Hypothalamus (tissue), 51 donors: ENCODE data around the gene NEK9.
A peak's percentile ranks its signal among the peaks of the same experiment; 100 is the strongest.

Experiments used
- DNase-seq, 51 donors: peaks; one replicate each; lab custom pipeline; 2025; lab: John Stamatoyannopoulos, UW

The NEK9 gene

DNA sequence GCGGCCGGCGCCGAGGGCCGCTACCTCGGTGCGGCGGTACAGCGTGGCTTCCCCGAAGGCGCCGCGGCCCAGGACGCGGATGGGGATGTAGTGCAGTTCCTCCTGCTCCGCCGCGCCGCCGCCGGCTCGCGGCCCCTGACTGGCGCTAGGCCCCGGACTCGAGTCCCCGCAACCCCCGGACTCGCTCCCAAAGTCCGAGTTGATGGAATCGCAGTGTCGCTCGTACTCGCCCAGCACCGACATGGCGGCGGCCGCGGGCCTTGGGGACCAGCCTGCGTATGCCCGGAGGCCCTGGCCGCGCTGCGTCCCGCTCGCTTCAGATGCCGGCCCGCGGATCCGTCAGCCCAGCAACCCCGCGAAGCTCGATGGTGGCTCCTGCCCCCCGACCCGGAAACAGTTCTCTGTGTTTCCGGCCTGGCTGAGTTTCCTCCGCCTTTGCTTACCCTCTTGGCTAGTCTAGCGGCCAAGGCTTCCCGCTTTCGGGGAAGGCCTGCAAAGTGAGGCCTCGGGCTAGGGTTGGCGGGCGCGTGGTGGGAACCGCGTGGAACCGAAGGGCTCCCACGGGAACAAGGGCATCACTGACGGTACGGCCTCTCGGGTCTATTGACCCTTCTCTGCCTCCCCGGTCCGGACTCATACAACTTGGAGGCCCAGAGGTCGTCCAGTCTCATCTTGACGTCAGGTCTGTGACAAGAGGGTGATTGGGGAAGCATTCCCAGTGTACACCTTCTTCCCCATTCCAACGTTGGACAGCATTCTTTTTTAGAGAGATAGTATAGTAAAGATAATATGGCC, at the start of gene NEK9:
TSS of gene NEK9 (minus strand) at position 370 of the 795 bp plus-strand sequence. CDS start at position 243, 127 bp downstream.
- peak; percentile 48 to 93 (median 84) for DNase-seq

DNA sequence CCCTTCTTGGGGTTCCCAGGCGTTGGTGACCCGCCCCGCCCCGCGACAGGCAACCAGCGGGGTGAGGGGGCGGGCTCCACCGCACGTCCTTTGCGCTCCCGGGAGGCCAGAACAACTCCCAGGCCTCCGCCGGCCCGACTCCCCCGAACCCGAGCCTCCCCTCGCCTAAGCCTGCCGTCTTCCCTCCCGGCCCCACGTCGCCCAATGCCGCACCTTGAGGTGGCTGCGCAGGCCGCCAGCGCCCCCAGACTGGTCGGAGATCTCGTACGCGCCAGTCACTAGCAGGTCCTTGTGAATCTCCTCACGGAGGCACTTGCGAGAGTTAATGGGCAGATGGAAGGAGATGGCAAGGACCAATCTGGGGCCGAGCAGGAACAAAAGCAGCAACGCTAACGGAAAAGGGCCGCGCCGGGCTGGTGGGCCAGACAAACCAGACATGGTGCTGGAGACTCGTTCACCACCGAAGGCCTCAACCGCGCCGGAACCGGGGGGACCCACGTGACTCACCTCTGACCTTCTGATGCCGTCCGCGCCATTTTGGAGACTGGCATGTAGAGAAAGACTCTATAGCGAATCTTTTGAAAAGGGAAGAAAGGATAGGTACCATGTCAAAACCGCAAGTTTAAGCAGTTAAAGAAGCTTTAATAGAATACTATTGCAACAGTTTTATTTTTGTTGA, 49.4 kb upstream of the NEK9 start, which contains the start of gene TMED10:
TSS of gene TMED10 (minus strand) at position 471 of the 679 bp plus-strand sequence. CDS start at position 438, 33 bp downstream.
- DNase-seq = peak; percentile 60 to 99 (median 82)

DNA sequence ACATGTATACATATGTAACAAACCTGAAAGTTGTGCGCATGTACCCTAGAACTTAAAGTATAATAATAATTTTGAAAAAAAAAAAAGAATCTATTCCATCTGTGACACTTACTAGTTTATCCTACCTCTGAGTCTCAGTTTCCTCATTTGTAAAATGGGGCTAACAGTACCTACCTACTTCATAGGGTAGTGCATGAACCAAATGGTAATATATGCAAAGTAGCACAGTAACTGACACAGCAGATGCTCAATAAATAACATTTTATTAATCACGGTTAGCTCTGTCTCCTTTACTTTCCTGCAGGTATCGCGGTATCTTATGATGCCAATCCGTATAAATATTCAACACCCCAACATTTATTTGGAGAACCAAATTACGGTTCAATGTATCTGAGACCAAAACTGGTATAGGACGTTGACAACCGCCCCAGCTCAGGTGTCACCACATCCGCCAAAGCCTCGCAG, 48.9 kb upstream of the NEK9 start:
- DNase-seq = no peak

DNA sequence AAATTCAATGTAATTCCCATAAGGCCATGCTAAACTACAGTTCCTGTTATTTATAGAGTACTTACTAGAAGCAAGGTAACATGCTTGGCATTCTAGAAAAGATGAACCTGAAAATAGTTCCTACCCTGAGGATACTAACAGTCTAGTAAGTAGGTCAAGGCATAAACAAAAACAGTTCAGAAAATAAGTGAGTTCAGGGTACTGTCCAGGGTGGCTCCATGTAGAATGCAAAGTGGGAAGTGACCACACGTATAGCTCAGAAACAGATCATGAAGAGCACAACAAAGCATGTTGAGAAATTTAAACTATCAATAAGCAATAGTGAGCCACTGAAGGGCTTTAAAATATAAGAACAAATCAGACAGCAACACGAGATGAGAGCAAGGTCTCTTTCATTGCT, 47.2 kb upstream of the NEK9 start:
- DNase-seq = no peak

DNA sequence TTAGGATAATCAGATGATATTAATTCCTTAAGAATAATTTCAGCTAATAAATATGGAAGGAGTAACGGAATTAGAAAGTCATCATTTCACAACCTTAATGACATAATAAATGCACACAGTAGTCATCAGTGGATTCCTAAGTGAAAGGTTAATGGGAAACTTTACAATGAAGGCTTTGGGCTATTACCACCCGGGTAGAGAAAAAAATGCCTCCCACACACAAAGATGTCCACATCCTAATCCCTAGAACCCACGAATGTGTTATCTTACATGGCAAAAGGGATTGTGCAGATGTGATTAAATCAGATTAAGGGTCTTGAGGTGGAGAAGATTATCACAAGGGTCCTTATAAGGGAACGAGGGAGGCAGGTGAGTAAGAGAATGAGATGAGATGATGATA, 43.9 kb upstream of the NEK9 start:
- DNase-seq = no peak

DNA sequence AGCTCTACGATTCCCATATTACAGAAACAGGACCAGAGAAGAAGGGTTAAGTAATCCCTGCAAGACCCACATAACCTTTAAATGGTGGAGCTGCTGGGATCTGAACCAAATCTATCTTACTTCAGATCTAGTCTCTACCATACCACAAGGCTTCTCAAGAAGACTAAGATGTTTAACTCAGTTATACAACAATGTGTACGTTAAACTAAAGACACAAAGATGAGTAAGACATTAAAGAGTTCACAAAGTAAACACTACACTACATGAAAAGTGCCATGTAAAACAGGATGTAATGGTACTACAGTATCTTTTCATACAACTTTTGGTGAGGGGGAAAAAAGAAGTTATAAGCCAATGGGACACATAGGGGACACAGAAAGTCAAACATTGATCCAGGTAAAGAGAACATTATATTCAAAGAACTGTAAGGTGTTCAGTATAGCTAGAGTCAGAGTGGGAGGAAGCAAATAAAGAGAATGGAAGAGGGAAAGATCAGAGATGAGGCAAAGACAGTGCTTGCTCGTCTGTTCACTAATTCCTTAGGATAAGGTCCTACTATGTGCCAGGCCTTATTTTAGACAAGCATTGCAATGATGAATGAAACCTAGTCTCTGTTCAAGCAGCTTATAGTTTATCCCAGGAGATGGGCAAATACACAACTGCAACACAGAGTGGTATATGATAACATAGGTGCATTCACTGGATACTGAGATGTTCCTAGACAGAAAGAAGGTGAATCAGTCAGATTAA, 41.9 kb upstream of the NEK9 start:
- no peak for DNase-seq

DNA sequence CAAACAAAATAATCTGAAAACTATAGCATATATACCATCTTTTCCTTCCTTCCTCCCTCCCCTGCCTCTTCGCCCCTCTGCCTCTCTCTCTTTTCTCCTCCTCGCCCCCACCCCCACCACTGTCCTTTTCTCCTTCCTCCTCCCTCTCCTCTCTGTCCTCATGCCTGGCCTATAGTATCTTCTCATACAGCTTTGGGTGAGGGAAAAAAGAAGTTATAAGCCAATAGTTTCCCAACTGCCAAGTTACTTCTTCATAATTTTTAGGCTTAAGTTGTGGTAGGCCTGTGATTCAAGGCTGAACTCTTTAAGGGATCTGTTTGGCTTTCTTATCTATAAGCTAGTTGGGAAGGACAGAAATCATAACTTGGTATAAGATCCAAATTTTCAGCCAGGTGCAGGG, 40.5 kb upstream of the NEK9 start:
- DNase-seq = no peak

DNA sequence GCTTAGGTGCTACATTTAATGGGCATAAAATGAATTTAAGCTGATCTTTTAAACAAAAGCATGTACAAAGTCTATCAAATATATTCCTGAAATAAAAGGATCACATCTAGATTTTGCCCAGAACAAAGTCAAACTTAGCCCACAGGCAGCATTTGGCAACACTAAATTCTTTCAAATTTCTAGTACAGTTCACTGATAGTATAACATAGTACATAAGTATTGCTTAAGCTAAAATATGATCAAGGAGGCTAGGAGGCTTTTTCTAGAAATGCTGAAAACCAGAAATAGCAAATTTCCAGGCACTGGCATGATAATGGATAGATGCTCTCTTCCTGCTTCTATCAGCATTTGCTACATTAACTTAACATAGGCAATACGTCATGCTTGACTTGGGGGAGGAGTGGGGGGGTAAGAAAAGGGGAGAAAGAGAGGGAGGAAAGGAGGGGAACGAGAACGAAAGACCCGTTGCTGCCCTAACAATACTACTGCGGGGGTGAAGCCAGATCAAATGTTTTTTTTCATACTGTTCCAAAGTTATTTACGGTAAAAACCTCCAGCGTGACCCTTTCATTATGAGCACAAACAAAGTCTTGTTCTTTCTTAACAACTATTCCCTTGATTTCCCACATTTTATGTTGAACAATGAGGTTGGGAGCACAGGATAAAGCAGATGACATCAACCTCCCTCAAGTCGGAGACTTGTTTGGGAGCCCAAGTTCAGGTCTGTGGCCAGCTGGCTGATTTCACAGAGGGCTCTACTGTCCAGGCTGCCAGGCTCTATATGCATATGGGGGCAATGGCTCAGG, 38.9 kb upstream of the NEK9 start:
- DNase-seq = peak in 44 of 51 donors; percentile 9 to 89 (median 64)

DNA sequence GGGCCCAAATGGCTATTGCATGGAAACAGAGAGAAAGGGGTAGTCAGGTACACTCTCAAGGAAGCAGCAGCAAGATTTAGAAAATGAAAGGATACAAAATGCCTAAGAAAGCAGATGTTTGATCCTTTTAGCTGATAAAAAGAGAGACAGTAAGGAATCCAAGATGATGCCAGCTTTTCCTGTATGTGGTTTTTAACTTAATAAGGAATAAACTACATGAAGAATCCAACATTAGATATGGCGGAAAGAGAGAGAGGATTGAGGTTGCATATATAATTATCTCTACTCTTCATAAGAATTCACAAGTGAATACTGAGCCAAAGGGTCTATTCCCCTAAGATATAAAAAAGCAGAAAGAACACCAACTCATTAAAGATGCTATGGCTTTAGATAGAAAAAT, 38.0 kb upstream of the NEK9 start:
- DNase-seq = no peak

DNA sequence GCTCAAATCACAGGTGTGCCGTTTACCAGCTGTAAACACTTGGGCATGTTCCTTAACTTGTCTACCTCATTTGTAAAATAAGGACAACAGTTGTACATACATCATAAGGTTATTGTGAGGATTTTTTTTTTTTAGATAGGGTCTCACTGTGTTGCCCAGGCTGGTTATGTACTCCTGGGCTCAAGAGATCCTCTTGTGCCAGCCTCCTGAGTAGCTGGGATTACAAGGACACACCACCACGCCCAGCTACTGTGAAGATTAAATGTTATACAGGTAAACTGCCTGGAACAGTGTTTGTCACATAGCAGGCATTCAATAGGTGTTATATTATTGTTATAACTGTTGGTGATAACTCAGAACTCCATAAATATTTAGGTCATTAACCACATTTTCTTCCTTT, 36.8 kb upstream of the NEK9 start:
- no peak for DNase-seq

DNA sequence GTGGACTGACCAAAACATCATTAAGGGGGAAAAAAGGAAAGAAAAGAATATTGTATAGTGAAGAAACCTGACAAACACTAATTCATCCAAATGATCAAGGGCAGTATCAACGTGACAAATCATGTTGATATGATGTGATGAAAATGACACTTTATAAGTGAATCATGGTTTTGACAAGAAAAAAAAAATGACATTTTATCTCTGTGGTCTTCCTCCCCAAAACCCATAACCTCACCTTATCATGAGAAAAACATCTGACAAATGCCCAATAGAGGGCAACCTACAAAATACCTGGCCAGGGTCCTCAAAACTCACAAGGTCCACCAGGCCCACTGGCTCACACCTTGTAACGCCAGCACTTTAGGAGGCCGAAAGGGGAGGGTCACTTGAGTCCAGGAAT, 35.8 kb upstream of the NEK9 start:
- DNase-seq = no peak

DNA sequence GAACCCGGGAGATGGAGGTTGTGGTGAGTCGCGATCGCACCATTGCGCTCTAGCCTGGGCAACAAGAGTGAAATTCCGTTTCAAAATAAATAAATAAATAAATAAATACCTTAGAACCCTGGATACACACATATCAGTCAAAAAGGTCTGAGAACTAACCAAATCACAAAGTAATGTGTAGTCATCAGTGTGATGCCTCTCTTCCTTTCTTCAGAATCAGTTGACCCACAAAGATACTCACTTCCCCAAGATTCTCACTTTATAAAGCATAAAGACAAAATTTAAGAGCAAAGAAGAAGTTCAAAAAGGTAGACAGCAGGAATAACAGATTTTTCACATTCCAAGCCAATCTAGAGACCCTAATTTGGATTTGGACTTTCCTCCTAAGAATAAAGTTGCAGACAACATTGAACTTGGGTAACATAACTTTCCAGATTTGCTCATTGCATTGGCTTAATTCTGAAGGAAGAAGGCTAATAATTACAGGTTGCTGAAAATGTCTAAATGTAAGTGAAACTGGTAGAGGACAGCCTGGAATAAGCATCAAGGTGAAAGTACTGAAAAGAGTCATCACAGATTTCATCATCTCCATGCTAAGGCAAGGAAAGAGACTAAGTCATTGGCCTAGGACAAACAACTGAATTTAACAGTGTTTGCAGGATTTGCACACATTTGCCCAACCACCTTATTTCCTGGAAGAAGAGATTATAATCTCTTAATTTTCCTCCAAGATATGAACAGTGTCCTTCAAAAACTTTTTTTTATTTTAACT, 32.2 kb upstream of the NEK9 start:
- no peak for DNase-seq

DNA sequence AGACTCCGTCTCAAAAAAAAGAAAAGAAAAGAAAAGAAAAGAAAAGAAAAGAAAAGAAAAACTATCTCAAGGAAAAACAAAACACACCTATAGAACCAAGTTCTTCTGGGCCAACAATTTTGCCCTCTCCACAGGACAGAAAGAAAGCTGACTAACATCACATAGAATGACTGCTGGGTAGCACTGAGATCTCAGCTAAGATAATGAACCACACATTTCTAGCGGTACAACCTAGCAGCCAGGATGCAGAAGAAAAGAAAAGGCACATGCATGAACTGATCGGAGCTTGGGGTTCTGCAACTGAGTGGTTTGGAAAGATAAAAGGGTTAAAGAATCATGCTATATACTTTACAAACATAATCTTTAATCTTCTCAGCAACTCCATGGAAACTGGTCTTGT, 30.1 kb upstream of the NEK9 start:
- no peak for DNase-seq

DNA sequence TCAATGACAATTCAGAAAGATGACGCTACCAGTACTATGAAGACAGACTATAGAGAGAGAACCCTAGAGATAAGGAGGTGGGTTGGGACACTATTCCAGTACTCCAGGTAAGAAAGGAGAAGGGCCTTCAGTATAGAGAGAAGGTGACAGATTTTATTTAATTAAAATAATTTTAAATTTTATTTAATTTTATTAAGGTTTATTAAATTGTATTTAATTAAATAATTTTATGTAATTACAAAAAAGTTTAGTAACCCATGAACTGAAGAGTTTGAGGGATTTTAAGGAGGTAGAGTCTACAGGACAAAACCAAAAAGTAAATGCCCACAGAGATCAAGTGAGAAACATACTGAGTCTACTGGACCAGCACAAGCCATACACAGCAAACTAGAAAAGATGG, 29.3 kb upstream of the NEK9 start:
- no peak for DNase-seq

DNA sequence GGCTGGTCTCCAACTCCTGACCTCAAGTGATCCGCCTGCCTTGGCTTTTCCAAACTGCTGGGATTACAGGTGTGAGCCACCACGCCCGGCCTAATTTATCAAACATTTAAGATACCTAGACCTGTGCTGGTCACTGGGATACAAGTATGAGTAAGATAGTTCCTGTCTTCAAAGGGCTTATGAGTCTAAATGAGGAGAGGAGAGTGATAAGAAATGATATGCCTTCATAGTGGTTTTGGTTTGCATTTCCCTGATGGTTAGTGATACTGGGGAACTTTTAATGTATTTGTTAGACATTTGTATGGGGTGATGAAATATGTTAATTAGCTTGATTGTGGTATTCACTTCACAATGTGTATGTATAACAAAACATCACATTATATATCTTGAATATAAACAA, 28.3 kb upstream of the NEK9 start:
- DNase-seq = no peak

DNA sequence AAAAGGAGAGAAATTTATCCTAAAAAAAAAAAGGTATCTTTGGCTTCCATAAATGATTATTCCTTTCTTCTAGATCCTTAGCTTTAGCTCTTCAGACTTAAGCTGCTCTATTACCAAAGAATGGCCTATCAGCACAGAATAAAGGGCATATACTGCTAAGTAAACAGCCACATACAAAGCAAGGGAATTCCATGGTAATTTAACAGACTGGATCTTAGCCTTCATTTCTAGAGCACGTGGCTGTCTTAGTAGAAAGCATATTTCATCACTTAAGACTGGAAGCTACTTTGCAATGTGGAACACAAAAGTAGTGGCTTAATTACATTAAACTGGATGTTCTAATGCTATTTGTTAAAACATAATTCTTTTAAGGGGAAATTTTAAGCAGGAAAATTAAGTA, 26.4 kb upstream of the NEK9 start:
- DNase-seq = no peak

DNA sequence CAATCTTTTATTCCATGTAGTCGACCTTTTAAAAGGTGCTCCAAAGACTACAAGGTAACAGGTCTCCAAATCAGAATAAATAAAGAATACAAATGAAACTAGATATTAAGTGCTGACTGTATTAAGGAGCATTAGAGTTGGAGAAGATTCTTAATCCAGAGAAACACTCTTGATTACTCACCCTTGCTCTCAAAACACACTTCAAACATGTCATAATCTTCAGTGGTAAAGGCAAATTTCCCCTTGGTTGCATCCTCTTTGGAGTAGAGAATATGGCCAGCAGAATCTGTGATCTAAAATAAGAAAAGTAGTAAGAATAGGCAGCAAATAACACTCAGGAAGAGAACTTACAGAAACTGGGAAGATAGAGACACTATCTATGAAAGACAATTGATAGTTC, 25.0 kb upstream of the NEK9 start:
- no peak for DNase-seq

DNA sequence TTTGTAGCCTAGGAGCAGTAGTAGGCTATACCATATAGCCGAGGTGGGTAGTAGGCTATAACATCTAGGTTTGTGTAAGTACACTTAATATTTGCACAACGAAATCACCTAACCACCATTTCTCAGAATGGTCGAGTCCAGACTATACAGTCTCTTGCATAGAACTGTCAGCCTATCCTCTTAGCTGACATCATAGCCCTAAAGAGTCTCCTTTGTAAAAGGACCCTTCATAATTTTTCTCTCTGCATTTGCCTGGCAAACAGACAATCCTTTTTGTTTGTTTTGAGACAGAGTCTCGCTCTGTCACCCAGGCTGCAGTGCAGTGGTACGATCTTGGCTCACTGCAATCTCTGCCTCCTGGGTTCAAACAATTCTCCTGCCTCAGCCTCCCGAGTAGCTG, 23.8 kb upstream of the NEK9 start:
- DNase-seq = peak in 2 of 51 donors; percentile 44 to 47

DNA sequence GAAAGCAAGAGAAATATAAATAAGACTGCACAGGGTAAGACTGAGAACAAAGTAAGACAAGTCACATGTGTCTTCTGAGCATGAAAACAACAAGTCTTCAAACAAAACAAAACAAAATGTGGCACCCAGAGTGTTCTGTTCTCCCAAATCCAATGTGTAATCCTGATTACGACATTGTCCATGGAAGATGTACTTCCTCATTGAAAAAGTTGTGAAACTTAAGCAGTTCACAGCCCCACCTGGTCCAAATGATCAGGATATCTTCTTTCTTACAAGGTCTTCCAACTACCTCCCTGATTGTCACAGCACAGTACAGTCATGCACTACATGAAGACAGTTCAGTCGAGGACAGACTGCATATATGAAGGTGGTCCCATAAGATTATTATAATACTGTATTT, 23.3 kb upstream of the NEK9 start:
- DNase-seq = no peak
